ENCODE measurements around the gene CIAO2B.
A peak's percentile ranks its signal among the peaks of the same experiment; 100 is the strongest.

The CIAO2B gene

DNA sequence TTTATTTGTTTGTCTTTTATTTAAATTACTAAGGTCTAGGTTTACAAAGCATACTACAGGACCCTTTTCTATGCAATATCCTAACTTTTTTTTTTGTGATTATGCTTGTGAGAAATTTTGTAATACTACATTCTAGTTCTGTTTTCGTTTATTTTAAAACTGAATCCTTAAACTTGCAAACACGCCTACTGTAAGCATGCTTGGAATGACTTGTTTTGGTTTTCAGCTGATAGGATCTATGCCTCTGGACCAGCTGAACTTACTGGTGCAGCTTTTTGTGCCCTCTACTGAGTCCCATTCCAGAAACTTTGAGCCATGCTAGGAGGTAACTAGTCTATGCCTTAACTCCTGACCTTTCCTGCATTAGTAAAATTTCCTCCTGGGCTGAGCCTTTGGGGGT lies 47.9 kb downstream of the CIAO2B start:
- peak; percentile 50 for DNase-seq (ENCODE audit: low read depth)

DNA sequence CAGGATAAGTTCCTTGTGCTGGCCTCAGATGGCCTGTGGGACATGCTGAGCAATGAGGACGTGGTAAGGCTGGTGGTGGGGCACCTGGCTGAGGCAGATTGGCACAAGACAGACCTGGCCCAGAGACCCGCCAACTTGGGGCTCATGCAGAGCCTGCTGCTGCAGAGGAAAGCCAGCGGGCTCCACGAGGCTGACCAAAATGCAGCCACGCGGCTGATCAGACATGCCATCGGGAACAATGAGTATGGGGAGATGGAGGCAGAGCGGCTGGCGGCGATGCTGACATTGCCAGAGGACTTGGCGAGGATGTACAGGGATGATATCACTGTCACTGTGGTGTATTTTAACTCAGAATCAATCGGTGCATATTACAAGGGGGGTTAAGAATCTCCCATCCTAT lies 48.7 kb downstream of the CIAO2B start:
- DNase-seq (ENCODE audit: low read depth), result no peak

DNA sequence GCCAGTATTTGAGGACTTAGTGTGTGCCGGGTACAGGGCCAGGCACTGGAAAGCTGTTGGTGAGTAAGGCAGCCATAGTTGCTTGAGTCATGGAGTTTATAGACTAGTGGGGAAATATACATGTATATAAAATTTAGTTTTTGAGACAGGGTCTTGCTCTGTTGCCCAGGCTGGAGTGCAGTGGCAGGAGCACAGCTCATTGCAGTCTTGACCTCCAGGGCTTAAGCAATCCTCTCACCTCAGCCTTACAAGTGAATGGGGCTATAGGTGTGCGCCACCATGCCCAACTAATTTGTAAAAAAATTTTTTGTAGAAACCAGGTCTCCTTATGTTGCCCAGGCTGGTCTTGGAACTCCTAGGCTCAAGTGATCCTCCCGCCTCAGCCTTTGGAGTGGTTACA lies 51.5 kb downstream of the CIAO2B start:
- no peak for DNase-seq (ENCODE audit: low read depth)
